Panc1 (cell line): ENCODE results near the gene ROBO3. TPM values are rescaled to one million over a fixed set of nuclear protein-coding genes. Genes with fewer than 3 reads are reported as not detected.

Experiments
- ATAC-seq: fragments of 200-7000 bp; cut with Tn5 transposase; 2 replicates; pipeline ENCODE4 v1.9.1; 2020; ENCODE audit warnings: mild to moderate bottlenecking, moderate library complexity
- BruUV-seq: library from RNA; stranded (reverse); fragments of 400-500 nt; replicated peaks from 2 replicates; lab custom pipeline; 2021; lab: Mats Ljungman, UMichigan
- CTCF ChIA-PET: fragments of 300-600 bp; sonication (Branson Sonifier 250); formaldehyde crosslinking; loops from one replicate; lab custom pipeline; 2022; ENCODE audit warnings: antibody characterized with exemption; lab: Charles Lee
- POLR2A ChIA-PET: fragments of 300-600 bp; sonication (Branson Sonifier 250); formaldehyde crosslinking; loops from one replicate; lab custom pipeline; 2022; ENCODE audit warnings: antibody characterized with exemption; lab: Charles Lee
- DNase-seq: peaks from one replicate; pipeline ENCODE4 v3.0.0-alpha.2; 2010; ENCODE audit warnings: low read depth, low spot score
- H3K27ac ChIP-seq: 2 replicates; pipeline ENCODE4 v1.5.1; 2011; ENCODE audit warnings: mild to moderate bottlenecking, low read length, inconsistent platforms
- H3K27me3 ChIP-seq: fragments of 200-500 bp; sonication (Bioruptor generic); 2 replicates; pipeline ENCODE4 v1.6.0; 2014; ENCODE audit warnings: low read length, inconsistent platforms; ENCODE audit not compliant: control insufficient read depth, insufficient read depth
- H3K36me3 ChIP-seq: fragments of 200-500 bp; sonication (Bioruptor generic); 2 replicates; pipeline ENCODE4 v1.5.1; 2014; ENCODE audit warnings: inconsistent platforms, mild to moderate bottlenecking, low read length, moderate library complexity; ENCODE audit not compliant: control insufficient read depth, insufficient read depth
- H3K4me1 ChIP-seq: 2 replicates; pipeline ENCODE4 v1.5.1; 2011; ENCODE audit warnings: inconsistent platforms, mild to moderate bottlenecking, low read length, moderate library complexity; ENCODE audit not compliant: control insufficient read depth, insufficient read depth
- H3K4me3 ChIP-seq, 2 experiments: 2 replicates each; pipeline ENCODE4 v1.5.1; 2011 to 2012; ENCODE audit warnings: low read depth in 2 of 2, low read length in 2 of 2, mild to moderate bottlenecking in 2 of 2, inconsistent platforms in 1 of 2, moderate library complexity in 1 of 2
- H3K9me3 ChIP-seq: fragments of 200-500 bp; sonication (Bioruptor generic); 2 replicates; pipeline ENCODE4 v1.5.1; 2014; ENCODE audit warnings: low read depth, mild to moderate bottlenecking, inconsistent platforms, low read length, moderate library complexity; ENCODE audit not compliant: control insufficient read depth, insufficient read depth
- POLR2AphosphoS5 ChIP-seq: IDR thresholded peaks from 2 replicates; pipeline ENCODE4 v1.6.1; 2012; ENCODE audit warnings: mild to moderate bottlenecking, low read depth, low read length, moderate library complexity
- SIN3A ChIP-seq: IDR thresholded peaks from 2 replicates; pipeline ENCODE4 v1.6.1; 2012; ENCODE audit warnings: low read depth, mild to moderate bottlenecking, low read length, moderate library complexity, borderline replicate concordance; ENCODE audit not compliant: insufficient read depth
- TCF7L2 ChIP-seq: IDR thresholded peaks from 2 replicates; pipeline ENCODE4 v1.6.1; 2011; ENCODE audit warnings: mild to moderate bottlenecking, low read depth, low read length, inconsistent platforms
- in situ Hi-C: cut with HindIII; loops from 2 replicates; pipeline ENCODE4 v1.10.0; 2016; ENCODE audit warnings: low sequenced_read_pairs, low pct_unique_long_range_greater_than_20kb
- intact Hi-C: fragments of 100-400 bp; cut with micrococcal nuclease; formaldehyde crosslinking; loops from one replicate; pipeline ENCODE4 v1.10.0; 2022; ENCODE audit not compliant: unreplicated experiment
- total RNA-seq: library from RNA; stranded (reverse); gene quantifications from one replicate; pipeline ENCODE4 v1.2.1, GENCODE V29; 2021; ENCODE audit not compliant: unreplicated experiment
- TF ChIP-seq, protein P1 (sequence below), 2 experiments: IDR thresholded peaks; 2 replicates each; pipeline ENCODE4 v1.6.1; 2011 to 2012; ENCODE audit warnings: low read depth in 2 of 2, control low read depth in 1 of 2, low read length in 1 of 2, mild to moderate bottlenecking in 1 of 2, moderate library complexity in 1 of 2; ENCODE audit not compliant: insufficient read depth in 1 of 2
- TF ChIP-seq, protein P2 (sequence below): fragments of 450-650 bp; IDR thresholded peaks from 2 replicates; pipeline ENCODE4 v1.5.1; 2017; ENCODE audit warnings: mild to moderate bottlenecking

Gene ROBO3
- total RNA-seq, 1 experiment from 2014 or later: 12.0 TPM

DNA sequence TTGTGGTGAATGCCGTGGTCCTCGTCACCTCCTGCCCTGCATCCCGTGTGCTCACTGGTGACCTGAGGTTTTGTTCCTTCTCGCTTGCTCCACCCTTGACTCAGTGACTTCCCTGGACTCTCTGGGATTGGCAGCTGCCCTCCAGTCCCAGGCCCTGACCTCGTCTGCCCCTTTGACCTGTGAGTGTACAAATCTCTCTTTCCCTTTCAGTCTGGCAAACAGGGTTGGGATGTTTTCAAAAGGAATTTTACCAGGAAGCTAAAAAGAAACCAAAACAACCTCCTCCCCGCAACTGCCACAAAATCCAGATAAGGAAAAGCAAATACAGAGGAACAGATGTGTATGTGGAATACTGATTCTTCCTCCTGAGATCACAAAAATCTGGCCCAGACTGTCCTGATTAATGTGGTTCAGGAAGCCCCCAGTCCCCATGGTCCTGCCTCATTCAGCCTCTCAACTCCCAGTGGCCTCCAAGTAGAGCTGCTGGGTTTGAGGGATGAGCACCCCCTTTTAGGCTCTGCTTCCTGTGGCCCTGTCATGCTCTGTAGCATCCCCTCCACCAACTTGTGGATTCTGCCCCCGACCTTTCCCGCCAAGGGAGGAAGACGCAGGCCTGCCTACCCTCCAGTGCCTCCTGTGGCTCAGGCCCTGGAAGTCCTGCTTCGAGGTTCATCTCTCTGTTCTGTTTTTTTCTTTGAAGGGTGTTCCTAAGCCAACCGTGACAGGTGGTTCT, 17.3 kb downstream of the ROBO3 start:
- Histone ChIP-seq H3K4me1 (peaks cover 3% of the 10 kb centered on the region; the same call in 1 of the 2 replicates), H3K36me3 (no peaks in the 10 kb centered on the region), H3K27ac (no peak overlapping the region), H3K27me3 (no peaks in the 10 kb centered on the region; the same call in 1 of the 2 replicates), H3K4me3 (no peak overlapping the region), H3K9me3 (no peaks in the 10 kb centered on the region)
- ChIA-PET CTCF (interaction anchor here (1.2 kb wide), 1 partner anchor 29 kb away, joined by 3 read pairs; no protein-coding TSS in a partner anchor), POLR2A (interaction anchor here (0.8 to 1.1 kb wide), 2 partner anchors 20 to 260 kb away, joined by 4 to 8 read pairs; partner anchors contain the start of gene TBRG1)
- no peak for DNase-seq
- ATAC-seq: no peak; the same call in 1 of the 2 replicates
- no TSS peak for BruUV-seq
- in situ Hi-C loops (no loop called here), intact Hi-C loops (no loop called here)
- TF ChIP-seq TCF7L2 (no peak), POLR2AphosphoS5 (no peak), SIN3A (no peak)
- TF ChIP-seq, protein P1, sequence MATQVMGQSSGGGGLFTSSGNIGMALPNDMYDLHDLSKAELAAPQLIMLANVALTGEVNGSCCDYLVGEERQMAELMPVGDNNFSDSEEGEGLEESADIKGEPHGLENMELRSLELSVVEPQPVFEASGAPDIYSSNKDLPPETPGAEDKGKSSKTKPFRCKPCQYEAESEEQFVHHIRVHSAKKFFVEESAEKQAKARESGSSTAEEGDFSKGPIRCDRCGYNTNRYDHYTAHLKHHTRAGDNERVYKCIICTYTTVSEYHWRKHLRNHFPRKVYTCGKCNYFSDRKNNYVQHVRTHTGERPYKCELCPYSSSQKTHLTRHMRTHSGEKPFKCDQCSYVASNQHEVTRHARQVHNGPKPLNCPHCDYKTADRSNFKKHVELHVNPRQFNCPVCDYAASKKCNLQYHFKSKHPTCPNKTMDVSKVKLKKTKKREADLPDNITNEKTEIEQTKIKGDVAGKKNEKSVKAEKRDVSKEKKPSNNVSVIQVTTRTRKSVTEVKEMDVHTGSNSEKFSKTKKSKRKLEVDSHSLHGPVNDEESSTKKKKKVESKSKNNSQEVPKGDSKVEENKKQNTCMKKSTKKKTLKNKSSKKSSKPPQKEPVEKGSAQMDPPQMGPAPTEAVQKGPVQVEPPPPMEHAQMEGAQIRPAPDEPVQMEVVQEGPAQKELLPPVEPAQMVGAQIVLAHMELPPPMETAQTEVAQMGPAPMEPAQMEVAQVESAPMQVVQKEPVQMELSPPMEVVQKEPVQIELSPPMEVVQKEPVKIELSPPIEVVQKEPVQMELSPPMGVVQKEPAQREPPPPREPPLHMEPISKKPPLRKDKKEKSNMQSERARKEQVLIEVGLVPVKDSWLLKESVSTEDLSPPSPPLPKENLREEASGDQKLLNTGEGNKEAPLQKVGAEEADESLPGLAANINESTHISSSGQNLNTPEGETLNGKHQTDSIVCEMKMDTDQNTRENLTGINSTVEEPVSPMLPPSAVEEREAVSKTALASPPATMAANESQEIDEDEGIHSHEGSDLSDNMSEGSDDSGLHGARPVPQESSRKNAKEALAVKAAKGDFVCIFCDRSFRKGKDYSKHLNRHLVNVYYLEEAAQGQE (IDR thresholded peaks at IDR 0.05; ENCODE audit: insufficient read depth in 1 of 2, low read depth in 2 of 2, low read length in 1 of 2): no peak
- TF ChIP-seq, protein P2, sequence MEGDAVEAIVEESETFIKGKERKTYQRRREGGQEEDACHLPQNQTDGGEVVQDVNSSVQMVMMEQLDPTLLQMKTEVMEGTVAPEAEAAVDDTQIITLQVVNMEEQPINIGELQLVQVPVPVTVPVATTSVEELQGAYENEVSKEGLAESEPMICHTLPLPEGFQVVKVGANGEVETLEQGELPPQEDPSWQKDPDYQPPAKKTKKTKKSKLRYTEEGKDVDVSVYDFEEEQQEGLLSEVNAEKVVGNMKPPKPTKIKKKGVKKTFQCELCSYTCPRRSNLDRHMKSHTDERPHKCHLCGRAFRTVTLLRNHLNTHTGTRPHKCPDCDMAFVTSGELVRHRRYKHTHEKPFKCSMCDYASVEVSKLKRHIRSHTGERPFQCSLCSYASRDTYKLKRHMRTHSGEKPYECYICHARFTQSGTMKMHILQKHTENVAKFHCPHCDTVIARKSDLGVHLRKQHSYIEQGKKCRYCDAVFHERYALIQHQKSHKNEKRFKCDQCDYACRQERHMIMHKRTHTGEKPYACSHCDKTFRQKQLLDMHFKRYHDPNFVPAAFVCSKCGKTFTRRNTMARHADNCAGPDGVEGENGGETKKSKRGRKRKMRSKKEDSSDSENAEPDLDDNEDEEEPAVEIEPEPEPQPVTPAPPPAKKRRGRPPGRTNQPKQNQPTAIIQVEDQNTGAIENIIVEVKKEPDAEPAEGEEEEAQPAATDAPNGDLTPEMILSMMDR: no peak

DNA sequence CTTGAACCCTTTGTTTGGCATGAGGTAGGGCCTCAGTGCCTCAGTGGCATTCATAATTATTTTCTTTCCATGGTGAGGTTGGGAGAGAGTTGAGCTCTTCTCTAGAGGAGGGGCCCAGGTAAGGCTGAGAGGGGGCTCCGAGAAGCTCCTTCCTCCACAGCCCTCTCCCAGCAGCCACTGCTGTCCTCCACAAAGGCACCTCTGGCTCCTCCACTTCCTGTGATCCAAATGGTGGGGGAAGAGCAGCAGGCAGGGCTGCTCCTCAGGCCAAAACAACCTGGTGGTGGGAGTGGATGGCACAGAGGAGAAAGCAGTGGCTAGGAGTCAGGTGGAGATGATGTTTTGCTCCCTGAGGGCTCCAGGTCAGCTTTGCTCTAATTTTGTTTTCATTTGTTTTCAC, 19.1 kb downstream of the ROBO3 start:
- H3K27ac ChIP-seq: no peak overlapping the region
- TF ChIP-seq TCF7L2: no peak
- TF ChIP-seq, protein P1 (IDR thresholded peaks at IDR 0.05; ENCODE audit: insufficient read depth in 1 of 2, low read depth in 2 of 2, low read length in 1 of 2): no peak
- TF ChIP-seq, protein P2: no peak
- TF ChIP-seq SIN3A: no peak
- no peak for TF ChIP-seq POLR2AphosphoS5
- no peak overlapping the region for H3K4me3 ChIP-seq
- DNase-seq: no peak
- ChIA-PET POLR2A (no interaction called here), CTCF (no interaction called here)
- H3K36me3 ChIP-seq: no peaks in the 10 kb centered on the region
- in situ Hi-C loops (no loop called here), intact Hi-C loops (no loop called here)
- ATAC-seq: no peak
- no TSS peak for BruUV-seq
- peaks cover 3% of the 10 kb centered on the region; the same call in 1 of the 2 replicates for H3K4me1 ChIP-seq
- H3K9me3 ChIP-seq: no peaks in the 10 kb centered on the region
- H3K27me3 ChIP-seq: peaks cover 4% of the 10 kb centered on the region
